SU-DHL-6 (cell line): ENCODE data around the gene NEMF.
A peak's percentile ranks its signal among the peaks of the same experiment; 100 is the strongest.

Source experiments
- H2AFZ ChIP-seq: fragments of 200-600 bp; sonication (generic); 2 replicates; pipeline ENCODE4 v1.6.1; 2014; ENCODE audit warnings: low read depth, mild to moderate bottlenecking, moderate library complexity, mixed read lengths, antibody characterized with exemption, low read length; ENCODE audit not compliant: severe bottlenecking
- H3F3A ChIP-seq: fragments of 200-600 bp; shearing (Covaris generic); 2 replicates; pipeline ENCODE4 v1.6.0; 2016; ENCODE audit warnings: antibody characterized with exemption, mild to moderate bottlenecking; ENCODE audit not compliant: insufficient read depth
- H3K27ac ChIP-seq: fragments of 200-600 bp; sonication (generic); 2 replicates; pipeline ENCODE4 v1.5.1; 2016; ENCODE audit warnings: low read depth, mild to moderate bottlenecking, low read length, moderate library complexity, mixed read lengths
- H3K27me3 ChIP-seq: fragments of 200-600 bp; sonication (generic), shearing (Covaris generic); 2 replicates; pipeline ENCODE4 v1.6.0; 2014; ENCODE audit warnings: mild to moderate bottlenecking, low read length
- H3K36me3 ChIP-seq: fragments of 200-600 bp; sonication (generic); 2 replicates; pipeline ENCODE4 v1.6.1; 2014; ENCODE audit warnings: mild to moderate bottlenecking, low read length, mixed read lengths
- H3K4me2 ChIP-seq: fragments of 300-600, 200-600 bp; shearing (Covaris generic), sonication (generic); 2 replicates; pipeline ENCODE4 v1.6.0; 2014; ENCODE audit warnings: low read length, low read depth, mild to moderate bottlenecking; ENCODE audit not compliant: poor library complexity, severe bottlenecking
- H3K4me3 ChIP-seq: fragments of 200-600 bp; sonication (generic); 2 replicates; pipeline ENCODE4 v1.5.1; 2014; ENCODE audit warnings: antibody characterized with exemption, low read length, mild to moderate bottlenecking, mixed read lengths; ENCODE audit not compliant: insufficient read depth, poor library complexity, severe bottlenecking
- H3K79me2 ChIP-seq: fragments of 200-600 bp; sonication (generic); 2 replicates; pipeline ENCODE4 v1.6.1; 2014; ENCODE audit warnings: mild to moderate bottlenecking, low read length, moderate library complexity; ENCODE audit not compliant: insufficient read depth
- H3K9ac ChIP-seq: fragments of 200-600 bp; sonication (generic); 2 replicates; pipeline ENCODE4 v1.7.0; 2014; ENCODE audit warnings: mild to moderate bottlenecking, low read length
- H3K9me2 ChIP-seq: fragments of 200-600 bp; sonication (generic); replicated peaks from 2 replicates; pipeline ENCODE4 v1.6.1; 2014; ENCODE audit warnings: low read length; ENCODE audit not compliant: insufficient read depth
- H3K9me3 ChIP-seq: fragments of 200-600 bp; sonication (generic); 2 replicates; pipeline ENCODE4 v1.6.1; 2014; ENCODE audit warnings: low read length, mixed read lengths; ENCODE audit not compliant: insufficient read depth
- H4K20me1 ChIP-seq: fragments of 200-600 bp; sonication (generic); 2 replicates; pipeline ENCODE4 v1.6.1; 2014; ENCODE audit warnings: low read depth, mild to moderate bottlenecking, antibody characterized with exemption, low read length, moderate library complexity, mixed read lengths
- CTCF ChIP-seq: fragments of 200-600 bp; sonication (generic); IDR thresholded peaks from one replicate; pipeline ENCODE4 v1.5.1; 2017; ENCODE audit warnings: antibody characterized with exemption, mild to moderate bottlenecking, low read length, moderate library complexity; ENCODE audit not compliant: insufficient read depth, poor library complexity, severe bottlenecking
- EZH2phosphoT487 ChIP-seq: fragments of 200-600 bp; sonication (generic), shearing (Covaris generic); conservative IDR thresholded peaks from 2 replicates; pipeline ENCODE4 v1.6.1; 2018; ENCODE audit warnings: mild to moderate bottlenecking, antibody characterized with exemption, low read length, moderate library complexity, mixed read lengths

The NEMF gene

GRCh38 chr14:49767571-49768300 lies 84.9 kb downstream of the NEMF start, which contains the start of gene KLHDC2:
Gene KLHDC2, plus strand, starts transcription at chr14:49768153. Its CDS starts 316 bp downstream, at chr14:49768469.
- TF ChIP-seq CTCF, result peak; percentile 38
- no peak for TF ChIP-seq EZH2phosphoT487
- peak within 1 kb of the TSS; percentile 99 for H2AFZ ChIP-seq
- H3K9ac ChIP-seq, result peak within 1 kb of the TSS; percentile 93

GRCh38 chr14:49767270-49767570 lies 85.4 kb downstream of the NEMF start:
- Histone ChIP-seq H3K27me3 (no peaks in the 10 kb centered on the region), H3K4me2 (peak overlapping the region; percentile 99), H3K4me3 (peak overlapping the region; percentile 70), H3K9me2 (no peaks in the 10 kb centered on the region), H3K36me3 (no peaks in the 10 kb centered on the region), H2AFZ (peak overlapping the region; percentile 99), H4K20me1 (no peaks in the 10 kb centered on the region), H3K79me2 (no peaks in the 10 kb centered on the region), H3K9me3 (no peaks in the 10 kb centered on the region), H3F3A (peaks cover 11% of the 10 kb centered on the region), H3K27ac (peak overlapping the region; percentile 90), H3K9ac (peak overlapping the region; percentile 93)
- no peak for TF ChIP-seq CTCF
- no peak for TF ChIP-seq EZH2phosphoT487

More at GRCh38 chr14:49767571-49768300, 84.9 kb downstream of the NEMF start, which contains the start of gene KLHDC2:
- Histone ChIP-seq H3K36me3 (no peaks in the 10 kb centered on the region), H4K20me1 (no peaks in the 10 kb centered on the region), H3K79me2 (no peaks in the 10 kb centered on the region), H3K27me3 (no peaks in the 10 kb centered on the region), H3F3A (peaks cover 11% of the 10 kb centered on the region), H3K9me2 (no peaks in the 10 kb centered on the region), H3K9me3 (no peaks in the 10 kb centered on the region), H3K27ac (peak within 1 kb of the TSS; percentile 90), H3K4me2 (peak within 1 kb of the TSS; percentile 99), H3K4me3 (peak within 1 kb of the TSS; percentile 70)

GRCh38 chr14:49766839-49767238 lies 85.7 kb downstream of the NEMF start:
- peaks cover 11% of the 10 kb centered on the region for H3F3A ChIP-seq
- peak overlapping the region; percentile 99 for H2AFZ ChIP-seq
- no peaks in the 10 kb centered on the region for H3K79me2 ChIP-seq
- H3K27me3 ChIP-seq, result no peaks in the 10 kb centered on the region
- peak overlapping the region; percentile 90 for H3K27ac ChIP-seq
- no peaks in the 10 kb centered on the region for H3K36me3 ChIP-seq
- peak overlapping the region; percentile 93 for H3K9ac ChIP-seq
- no peaks in the 10 kb centered on the region for H3K9me2 ChIP-seq
- peak overlapping the region; percentile 70 for H3K4me3 ChIP-seq
- no peaks in the 10 kb centered on the region for H3K9me3 ChIP-seq
- no peaks in the 10 kb centered on the region for H4K20me1 ChIP-seq
- peak overlapping the region; percentile 99 for H3K4me2 ChIP-seq
- no peak for TF ChIP-seq EZH2phosphoT487
- no peak for TF ChIP-seq CTCF
